CD14-positive monocyte (primary cell): ENCODE measurements around the gene PCDHA6. TPM values are rescaled to one million over a fixed set of nuclear protein-coding genes. Genes with fewer than 3 reads are reported as not detected.

Experiments
- DNase-seq, 3 donors: peaks; one replicate each; pipeline ENCODE4 v3.0.0-alpha.2; 2011 to 2022
- H2AFZ ChIP-seq: 2 replicates; pipeline ENCODE4 v1.6.0; 2012; ENCODE audit warnings: mild to moderate bottlenecking, low read depth, low read length, inconsistent platforms; ENCODE audit not compliant: insufficient read depth, poor library complexity, severe bottlenecking
- H3K27ac ChIP-seq, 2 donors: 1 replicate in 1 of 2; 2 replicates in 1 of 2; pipeline ENCODE4 v1.5.1; 2012 to 2013; ENCODE audit warnings: low read length in 2 of 2, control low read depth in 1 of 2, inconsistent platforms in 1 of 2, low read depth in 1 of 2, mild to moderate bottlenecking in 1 of 2
- H3K27me3 ChIP-seq, 2 donors: one replicate each; pipeline versions ENCODE4 v1.6.0 to v1.6.1; 2011 to 2013; ENCODE audit warnings: low read length in 2 of 2; ENCODE audit not compliant: control insufficient read depth in 2 of 2, insufficient read depth in 2 of 2
- H3K36me3 ChIP-seq, 2 donors: replicated peaks in 1 of 2; 1 replicate in 1 of 2; 2 replicates in 1 of 2; pipeline versions ENCODE4 v1.5.1 to v1.6.1; 2012 to 2013; ENCODE audit warnings: low read length in 2 of 2, control low read depth in 1 of 2, inconsistent platforms in 1 of 2, mild to moderate bottlenecking in 1 of 2; ENCODE audit not compliant: insufficient read depth in 2 of 2, control insufficient read depth in 1 of 2
- H3K4me1 ChIP-seq, 2 donors: 1 replicate in 1 of 2; 2 replicates in 1 of 2; pipeline versions ENCODE4 v1.5.1 to v1.6.1; 2012 to 2013; ENCODE audit warnings: low read length in 2 of 2, control low read depth in 1 of 2, inconsistent platforms in 1 of 2, mild to moderate bottlenecking in 1 of 2, moderate library complexity in 1 of 2; ENCODE audit not compliant: insufficient read depth in 2 of 2, control insufficient read depth in 1 of 2
- H3K4me2 ChIP-seq: replicated peaks from 2 replicates; pipeline ENCODE3; 2012; ENCODE audit warnings: low read length, moderate library complexity, mild to moderate bottlenecking; ENCODE audit not compliant: poor library complexity, severe bottlenecking; ENCODE audit errors: extremely low read depth
- H3K4me3 ChIP-seq, 3 experiments: fragments of 200-600 bp in 1 of 3; sonication (generic) in 1 of 3; replicated peaks in 1 of 3; 1 replicate in 2 of 3; 2 replicates in 1 of 3; pipeline ENCODE4 v1.5.1; 2011 to 2013; ENCODE audit warnings: low read length in 3 of 3, mild to moderate bottlenecking in 3 of 3, control low read depth in 2 of 3, low read depth in 2 of 3, inconsistent platforms in 1 of 3, moderate library complexity in 1 of 3
- H3K79me2 ChIP-seq: 2 replicates; pipeline ENCODE4 v1.6.0; 2012; ENCODE audit warnings: mild to moderate bottlenecking, control low read depth, inconsistent platforms, low read length, moderate library complexity; ENCODE audit not compliant: insufficient read depth
- H3K9ac ChIP-seq: 2 replicates; pipeline ENCODE4 v1.6.0; 2017; ENCODE audit warnings: low read length, mild to moderate bottlenecking; ENCODE audit not compliant: insufficient read depth, poor library complexity, severe bottlenecking
- H3K9me3 ChIP-seq, 2 donors: replicated peaks in 1 of 2; 1 replicate in 1 of 2; 2 replicates in 1 of 2; pipeline versions ENCODE4 v1.5.1 to v1.6.1; 2012 to 2013; ENCODE audit warnings: low read length in 2 of 2, control low read depth in 1 of 2; ENCODE audit not compliant: control insufficient read depth in 1 of 2, insufficient read depth in 1 of 2
- H4K20me1 ChIP-seq: 2 replicates; pipeline ENCODE4 v1.6.0; 2012; ENCODE audit warnings: mild to moderate bottlenecking, low read length, control low read depth, moderate library complexity; ENCODE audit not compliant: insufficient read depth
- H3K27ac Mint-ChIP-seq, 7 donors: one replicate each; pipeline ENCODE4 v1.8.0; 2020; ENCODE audit warnings: mild to moderate bottlenecking in 7 of 7, mixed read lengths in 7 of 7, moderate library complexity in 6 of 7, inconsistent platforms in 2 of 7
- H3K27me3 Mint-ChIP-seq, 3 donors: one replicate each; pipeline ENCODE4 v1.8.0; 2021 to 2022; ENCODE audit warnings: low read depth in 3 of 3, mild to moderate bottlenecking in 3 of 3, mixed read lengths in 3 of 3, moderate library complexity in 3 of 3, inconsistent platforms in 1 of 3
- H3K36me3 Mint-ChIP-seq, 2 donors: one replicate each; pipeline ENCODE4 v1.8.0; 2020; ENCODE audit warnings: mixed read lengths in 2 of 2, inconsistent platforms in 1 of 2, mild to moderate bottlenecking in 1 of 2
- H3K4me1 Mint-ChIP-seq: one replicate; pipeline ENCODE4 v1.8.0; 2020; ENCODE audit warnings: mild to moderate bottlenecking, mixed read lengths
- H3K4me3 Mint-ChIP-seq, 2 donors: one replicate each; pipeline ENCODE4 v1.8.0; 2020; ENCODE audit warnings: mild to moderate bottlenecking in 2 of 2, mixed read lengths in 2 of 2, moderate library complexity in 1 of 2
- H3K9me3 Mint-ChIP-seq, 7 donors: one replicate each; pipeline ENCODE4 v1.8.0; 2020 to 2022; ENCODE audit warnings: mixed read lengths in 7 of 7, mild to moderate bottlenecking in 6 of 7, moderate library complexity in 6 of 7, inconsistent platforms in 2 of 7
- WGBS: methylation state at CpG from one replicate; pipeline ENCODE4 v1.1.5; 2013; ENCODE audit warnings: missing lambda C conversion rate; ENCODE audit not compliant: insufficient coverage; 5-methylcytosine and 5-hydroxymethylcytosine counted together
- intact Hi-C, 2 donors: fragments of 100-400 bp; cut with micrococcal nuclease; formaldehyde crosslinking; loops; one replicate each; pipeline versions ENCODE4 v1.15.0 to v1.15.1; 2023
- polyA plus RNA-seq, 3 donors: library from polyadenylated mRNA; depleted of rRNA in 1 of 3; unstranded in 2 of 3; stranded (reverse) in 1 of 3; fragments of 300-500 nt in 2 of 3; fragments of >200 nt in 1 of 3; fragmentation: Illumina TruSeq in 2 of 3; gene quantifications; 1 replicate in 2 of 3; 2 replicates in 1 of 3; pipeline ENCODE4 v1.2.3, GENCODE V29; 2012 to 2021
- TF ChIP-seq, protein P1 (sequence below): fragments of 200-600 bp; IDR thresholded peaks from one replicate; pipeline ENCODE4 v1.8.0; 2022; ENCODE audit warnings: antibody characterized with exemption, mild to moderate bottlenecking

Gene PCDHA6
- polyA plus RNA-seq, 3 donors = not detected

DNA sequence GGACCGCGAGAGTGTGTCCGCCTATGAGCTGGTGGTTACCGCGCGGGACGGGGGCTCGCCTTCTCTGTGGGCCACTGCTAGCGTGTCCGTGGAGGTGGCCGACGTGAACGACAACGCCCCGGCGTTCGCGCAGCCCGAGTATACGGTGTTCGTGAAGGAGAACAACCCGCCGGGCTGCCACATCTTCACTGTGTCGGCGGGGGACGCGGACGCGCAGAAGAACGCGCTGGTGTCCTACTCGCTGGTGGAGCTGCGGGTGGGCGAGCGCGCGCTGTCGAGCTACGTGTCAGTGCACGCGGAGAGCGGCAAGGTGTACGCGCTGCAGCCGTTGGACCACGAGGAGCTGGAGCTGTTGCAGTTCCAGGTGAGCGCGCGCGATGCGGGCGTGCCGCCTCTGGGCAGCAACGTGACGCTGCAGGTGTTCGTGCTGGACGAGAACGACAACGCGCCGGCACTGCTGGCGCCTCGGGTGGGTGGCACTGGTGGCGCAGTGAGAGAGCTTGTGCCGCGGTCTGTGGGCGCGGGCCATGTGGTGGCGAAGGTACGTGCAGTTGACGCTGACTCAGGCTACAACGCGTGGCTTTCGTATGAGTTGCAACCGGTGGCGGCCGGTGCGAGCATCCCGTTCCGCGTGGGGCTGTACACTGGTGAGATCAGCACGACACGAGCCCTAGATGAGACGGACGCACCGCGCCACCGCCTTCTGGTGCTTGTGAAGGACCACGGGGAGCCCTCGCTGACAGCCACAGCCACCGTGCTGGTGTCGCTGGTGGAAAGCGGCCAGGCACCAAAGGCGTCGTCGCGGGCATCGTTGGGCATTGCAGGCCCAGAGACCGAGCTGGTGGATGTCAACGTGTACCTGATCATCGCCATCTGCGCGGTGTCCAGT, 8.1 kb downstream of the PCDHA6 start:
- Mint-ChIP-seq H3K4me3 (peak overlapping the region in 1 of 2 donors; percentile 46), H3K27ac (no peak overlapping the region), H3K9me3 (peaks cover 24 to 48% (median 36%) of the 10 kb centered on the region in 7 donors), H3K4me1 (no peaks in the 10 kb centered on the region), H3K27me3 (peaks cover 8 to 24% (median 18%) of the 10 kb centered on the region in 3 donors), H3K36me3 (peaks cover 0 to 7% of the 10 kb centered on the region in 2 donors)
- no peak overlapping the region for H2AFZ ChIP-seq
- H3K27me3 ChIP-seq = peaks cover 0 to 13% of the 10 kb centered on the region in 2 donors
- H3K36me3 ChIP-seq = no peaks in the 10 kb centered on the region
- no peak overlapping the region for H3K4me3 ChIP-seq
- no peak overlapping the region for H3K27ac ChIP-seq
- no peaks in the 10 kb centered on the region for H3K4me1 ChIP-seq
- no peaks in the 10 kb centered on the region for H4K20me1 ChIP-seq
- no peak overlapping the region for H3K4me2 ChIP-seq
- WGBS = 43% methylated on average over 103 of the region's 103 CpGs
- no peak for DNase-seq
- peaks cover 26 to 53% of the 10 kb centered on the region in 2 donors for H3K9me3 ChIP-seq
- intact Hi-C loops = no loop called here
- no peaks in the 10 kb centered on the region for H3K79me2 ChIP-seq
- no peak overlapping the region for H3K9ac ChIP-seq
- TF ChIP-seq, protein P1, sequence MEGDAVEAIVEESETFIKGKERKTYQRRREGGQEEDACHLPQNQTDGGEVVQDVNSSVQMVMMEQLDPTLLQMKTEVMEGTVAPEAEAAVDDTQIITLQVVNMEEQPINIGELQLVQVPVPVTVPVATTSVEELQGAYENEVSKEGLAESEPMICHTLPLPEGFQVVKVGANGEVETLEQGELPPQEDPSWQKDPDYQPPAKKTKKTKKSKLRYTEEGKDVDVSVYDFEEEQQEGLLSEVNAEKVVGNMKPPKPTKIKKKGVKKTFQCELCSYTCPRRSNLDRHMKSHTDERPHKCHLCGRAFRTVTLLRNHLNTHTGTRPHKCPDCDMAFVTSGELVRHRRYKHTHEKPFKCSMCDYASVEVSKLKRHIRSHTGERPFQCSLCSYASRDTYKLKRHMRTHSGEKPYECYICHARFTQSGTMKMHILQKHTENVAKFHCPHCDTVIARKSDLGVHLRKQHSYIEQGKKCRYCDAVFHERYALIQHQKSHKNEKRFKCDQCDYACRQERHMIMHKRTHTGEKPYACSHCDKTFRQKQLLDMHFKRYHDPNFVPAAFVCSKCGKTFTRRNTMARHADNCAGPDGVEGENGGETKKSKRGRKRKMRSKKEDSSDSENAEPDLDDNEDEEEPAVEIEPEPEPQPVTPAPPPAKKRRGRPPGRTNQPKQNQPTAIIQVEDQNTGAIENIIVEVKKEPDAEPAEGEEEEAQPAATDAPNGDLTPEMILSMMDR = no peak

DNA sequence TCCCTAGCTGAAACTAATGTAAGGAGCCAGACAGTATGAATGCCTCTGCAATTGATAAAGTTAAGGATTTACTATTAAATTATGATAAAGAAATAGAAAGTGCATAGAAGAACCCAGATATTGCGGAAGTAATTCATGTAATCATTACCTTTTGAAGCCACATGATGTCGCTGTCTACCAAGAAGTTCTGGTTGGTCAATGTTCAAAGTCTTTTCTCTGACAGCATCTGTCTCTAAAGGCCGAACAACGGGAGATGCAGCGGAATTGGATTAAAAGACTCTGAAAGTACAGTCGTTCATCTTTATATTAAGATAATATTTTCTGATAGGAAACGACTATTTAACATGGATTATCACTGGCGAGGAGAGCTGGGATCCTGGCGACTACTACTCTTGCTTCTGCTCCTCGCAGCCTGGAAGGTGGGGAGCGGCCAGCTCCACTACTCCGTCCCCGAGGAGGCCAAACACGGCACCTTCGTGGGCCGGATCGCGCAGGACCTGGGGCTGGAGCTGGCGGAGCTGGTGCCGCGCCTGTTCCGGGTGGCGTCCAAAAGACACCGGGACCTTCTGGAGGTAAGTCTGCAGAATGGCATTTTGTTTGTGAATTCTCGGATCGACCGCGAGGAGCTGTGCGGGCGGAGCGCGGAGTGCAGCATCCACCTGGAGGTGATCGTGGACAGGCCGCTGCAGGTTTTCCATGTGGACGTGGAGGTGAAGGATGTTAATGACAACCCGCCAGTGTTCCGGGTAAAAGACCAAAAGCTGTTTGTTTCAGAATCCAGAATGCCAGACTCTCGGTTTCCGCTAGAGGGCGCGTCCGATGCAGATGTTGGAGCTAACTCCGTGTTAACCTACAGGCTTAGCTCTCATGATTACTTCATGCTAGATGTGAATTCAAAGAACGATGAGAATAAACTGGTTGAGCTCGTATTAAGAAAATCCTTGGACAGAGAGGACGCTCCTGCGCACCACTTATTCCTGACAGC, 13.5 kb downstream of the PCDHA6 start, which contains the start of gene PCDHA8:
Gene PCDHA8 (plus strand): TSS at position 210 of the 985 bp plus-strand sequence. CDS start 135 bp downstream, at position 345.
- H3K27me3 Mint-ChIP-seq = peaks cover 3 to 23% (median 12%) of the 10 kb centered on the region in 3 donors
- H3K36me3 ChIP-seq = no peaks in the 10 kb centered on the region
- intact Hi-C loops = no loop called here
- no peaks in the 10 kb centered on the region for H3K36me3 Mint-ChIP-seq
- no peaks in the 10 kb centered on the region for H4K20me1 ChIP-seq
- no peak within 1 kb of the TSS for H3K4me3 Mint-ChIP-seq
- no peak within 1 kb of the TSS for H3K9ac ChIP-seq
- 30% methylated on average over 24 of the region's 47 CpGs for WGBS
- H3K4me2 ChIP-seq = no peak within 1 kb of the TSS
- no peaks in the 10 kb centered on the region for H3K4me1 ChIP-seq
- DNase-seq = no peak
- H3K4me1 Mint-ChIP-seq = no peaks in the 10 kb centered on the region
- TF ChIP-seq, protein P1 = no peak
- no peak within 1 kb of the TSS for H3K27ac ChIP-seq
- peaks cover 26 to 48% (median 34%) of the 10 kb centered on the region in 7 donors for H3K9me3 Mint-ChIP-seq
- no peak within 1 kb of the TSS for H2AFZ ChIP-seq
- no peak within 1 kb of the TSS for H3K4me3 ChIP-seq
- H3K79me2 ChIP-seq = no peaks in the 10 kb centered on the region
- no peak within 1 kb of the TSS for H3K27ac Mint-ChIP-seq
- H3K9me3 ChIP-seq = peaks cover 34 to 41% of the 10 kb centered on the region in 2 donors
- H3K27me3 ChIP-seq = peaks cover 0 to 2% of the 10 kb centered on the region in 2 donors
